ENCODE results near the gene MALAT1.

Gene MALAT1

GRCh38 chr11:65537296-65537597, 38.4 kb downstream of the MALAT1 start:
- ATAC-seq, result no peak
- TF ChIP-seq BACH2 (CRISPR knock-in tag; IDR thresholded peaks at IDR 0.05; ENCODE audit: borderline replicate concordance) (no peak), ZFP3 (CRISPR knock-in tag; IDR thresholded peaks at IDR 0.05) (no peak), ZNF8 (CRISPR knock-in tag; IDR thresholded peaks at IDR 0.05) (no peak), ZC3H10 (CRISPR knock-in tag; IDR thresholded peaks at IDR 0.05) (no peak), RARB (CRISPR knock-in tag; IDR thresholded peaks at IDR 0.05) (no peak), TOX (CRISPR knock-in tag; IDR thresholded peaks at IDR 0.05; ENCODE audit: borderline replicate concordance) (no peak), OSR1 (CRISPR knock-in tag; IDR thresholded peaks at IDR 0.05) (no peak), ESRRG (CRISPR knock-in tag; IDR thresholded peaks at IDR 0.05) (no peak), TSHZ2 (CRISPR knock-in tag; IDR thresholded peaks at IDR 0.05) (no peak), CSDC2 (CRISPR knock-in tag; IDR thresholded peaks at IDR 0.05) (no peak), SNAI2 (CRISPR knock-in tag; IDR thresholded peaks at IDR 0.05) (no peak), CREB5 (CRISPR knock-in tag; IDR thresholded peaks at IDR 0.05; ENCODE audit: low read depth) (no peak), PATZ1 (CRISPR knock-in tag; IDR thresholded peaks at IDR 0.05; ENCODE audit: borderline replicate concordance) (no peak)

GRCh38 chr11:65537620-65538231, 38.9 kb downstream of the MALAT1 start:
- no peak for ATAC-seq
- no peak for TF ChIP-seq PATZ1 (CRISPR knock-in tag; IDR thresholded peaks at IDR 0.05; ENCODE audit: borderline replicate concordance)

GRCh38 chr11:65538232-65538914, 39.5 kb downstream of the MALAT1 start:
- no peak for ATAC-seq
- TF ChIP-seq RARB (CRISPR knock-in tag; IDR thresholded peaks at IDR 0.05) (no peak), PATZ1 (CRISPR knock-in tag; IDR thresholded peaks at IDR 0.05; ENCODE audit: borderline replicate concordance) (no peak), ZC3H10 (CRISPR knock-in tag; IDR thresholded peaks at IDR 0.05) (no peak), ARNTL (CRISPR knock-in tag; IDR thresholded peaks at IDR 0.05; ENCODE audit: borderline replicate concordance, low read depth) (no peak)

- ATAC-seq, result no peak
- TF ChIP-seq SNAI2 (CRISPR knock-in tag; IDR thresholded peaks at IDR 0.05) (no peak), CSDC2 (CRISPR knock-in tag; IDR thresholded peaks at IDR 0.05) (no peak), OSR1 (CRISPR knock-in tag; IDR thresholded peaks at IDR 0.05) (no peak), ZFP30 (CRISPR knock-in tag; IDR thresholded peaks at IDR 0.05) (no peak), ZC3H10 (CRISPR knock-in tag; IDR thresholded peaks at IDR 0.05) (no peak), ZNF8 (CRISPR knock-in tag; IDR thresholded peaks at IDR 0.05) (no peak), ISL1 (CRISPR knock-in tag; IDR thresholded peaks at IDR 0.05) (no peak), ZNF70 (CRISPR knock-in tag; IDR thresholded peaks at IDR 0.05) (no peak), RARB (CRISPR knock-in tag; IDR thresholded peaks at IDR 0.05) (no peak), TCF4 (CRISPR knock-in tag; IDR thresholded peaks at IDR 0.05; ENCODE audit: borderline replicate concordance) (no peak), PPARA (CRISPR knock-in tag; IDR thresholded peaks at IDR 0.05; ENCODE audit: borderline replicate concordance) (no peak), ZNF565 (CRISPR knock-in tag; conservative IDR thresholded peaks at IDR 0.05; ENCODE audit: low read depth) (no peak)
These were observed 40.3 kb downstream of the MALAT1 start for GRCh38 chr11:65538915-65539743.

Data from SK-N-SH treated with all-trans-retinoic acid at 6 μM for 48 hours (cell line).